ENCODE measurements around the gene PLEKHH2.

Gene PLEKHH2

DNA sequence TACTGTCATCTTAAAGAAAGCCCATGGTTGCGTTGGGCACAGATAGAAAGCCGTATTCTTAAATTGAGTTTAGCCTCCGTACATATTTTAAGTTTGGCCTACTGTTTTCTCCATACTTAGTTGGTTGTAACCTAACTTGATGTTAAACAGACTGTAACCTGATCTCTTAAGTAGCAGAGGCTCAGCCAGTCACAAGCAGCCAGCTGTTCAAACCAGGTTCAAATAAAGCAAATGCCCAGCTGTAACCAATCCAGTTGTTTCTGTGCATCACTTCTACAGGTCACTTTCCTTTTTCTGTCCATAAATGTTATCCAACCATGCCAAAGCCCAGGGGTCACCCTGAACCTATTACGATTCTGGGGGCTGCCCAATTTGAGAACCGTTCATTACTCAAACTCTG is 31.2 kb upstream of the PLEKHH2 start:
- Histone ChIP-seq H3K9ac (ENCODE audit: insufficient read length) (no peak overlapping the region), H3K27ac (no peak overlapping the region), H3K9me3 (ENCODE audit: low read depth, low read length) (no peaks in the 10 kb centered on the region), H3K4me3 (no peak overlapping the region), H3K36me3 (ENCODE audit: insufficient read depth, low read length) (no peaks in the 10 kb centered on the region)
- DNase-seq (ENCODE audit: low read depth, low spot score), result no peak
- TF ChIP-seq POLR2AphosphoS5 (IDR thresholded peaks at IDR 0.05; ENCODE audit: borderline replicate concordance, low read depth, low read length) (no peak), FOXP2 (optimal IDR thresholded peaks at IDR 0.05; ENCODE audit: control extremely low read depth, extremely low read length, insufficient read depth) (no peak), EZH2 (IDR thresholded peaks at IDR 0.05) (no peak)

DNA sequence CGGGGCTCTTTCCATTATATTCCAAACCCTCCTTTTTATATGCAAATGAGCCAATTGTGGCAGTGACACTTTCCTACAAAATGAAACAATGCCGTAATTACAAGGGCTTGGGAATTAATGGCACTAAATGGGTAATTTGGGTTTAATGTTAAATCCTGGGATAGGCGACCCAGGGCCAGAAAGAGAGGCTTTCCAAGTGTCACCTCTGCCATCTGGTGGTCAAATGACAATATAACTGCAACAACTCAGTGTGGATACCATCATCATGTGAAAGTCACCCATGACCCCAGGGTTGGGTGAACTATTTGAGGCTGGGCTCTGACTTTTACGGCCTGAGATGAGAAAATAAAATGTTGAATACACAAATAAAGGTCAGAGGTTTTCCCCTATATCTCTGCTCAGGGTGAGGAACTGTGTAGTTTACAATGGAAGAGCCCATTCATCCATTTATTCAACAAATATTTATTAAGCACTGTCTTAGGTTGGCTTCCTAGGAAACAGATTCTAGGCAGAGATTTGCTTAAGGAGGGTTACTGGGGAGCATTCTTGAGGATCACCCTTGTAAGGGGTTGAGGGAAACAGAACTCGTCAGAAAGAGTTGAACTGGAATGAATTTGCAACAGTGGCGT is 27.7 kb upstream of the PLEKHH2 start:
- DNase-seq (ENCODE audit: low read depth, low spot score), result no peak
- no peak for TF ChIP-seq FOXP2 (optimal IDR thresholded peaks at IDR 0.05; ENCODE audit: control extremely low read depth, extremely low read length, insufficient read depth)
- no peak for TF ChIP-seq POLR2AphosphoS5 (IDR thresholded peaks at IDR 0.05; ENCODE audit: borderline replicate concordance, low read depth, low read length)
- TF ChIP-seq EZH2 (IDR thresholded peaks at IDR 0.05), result no peak
- Histone ChIP-seq H3K36me3 (ENCODE audit: insufficient read depth, low read length) (no peaks in the 10 kb centered on the region), H3K4me3 (no peak overlapping the region), H3K9ac (ENCODE audit: insufficient read length) (no peak overlapping the region), H3K27ac (no peak overlapping the region), H3K9me3 (ENCODE audit: low read depth, low read length) (no peaks in the 10 kb centered on the region)

DNA sequence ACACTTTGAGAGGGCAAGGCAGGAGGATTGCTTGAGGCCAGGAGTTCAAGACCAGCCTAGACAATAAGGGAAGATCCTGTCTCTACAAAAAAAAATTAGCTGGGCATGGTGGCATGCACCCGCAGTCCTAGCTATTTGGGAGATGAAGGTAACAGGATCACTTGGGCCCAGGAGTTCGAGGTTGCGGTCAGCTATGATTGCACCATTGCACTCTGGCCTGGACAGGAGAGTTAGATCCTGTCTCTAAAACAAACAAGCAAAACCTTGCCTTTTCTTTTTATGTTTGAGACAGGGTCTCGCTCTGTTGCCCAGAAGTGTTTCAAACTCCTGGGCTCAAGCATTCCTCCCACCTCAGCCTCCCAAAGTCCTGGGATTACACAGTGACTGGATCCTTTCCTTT is 26.7 kb upstream of the PLEKHH2 start:
- TF ChIP-seq FOXP2 (optimal IDR thresholded peaks at IDR 0.05; ENCODE audit: control extremely low read depth, extremely low read length, insufficient read depth), result no peak
- TF ChIP-seq EZH2 (IDR thresholded peaks at IDR 0.05), result no peak
- TF ChIP-seq POLR2AphosphoS5 (IDR thresholded peaks at IDR 0.05; ENCODE audit: borderline replicate concordance, low read depth, low read length), result no peak
- no peak overlapping the region for H3K27ac ChIP-seq
- no peak for DNase-seq (ENCODE audit: low read depth, low spot score)
- H3K9me3 ChIP-seq (ENCODE audit: low read depth, low read length), result no peaks in the 10 kb centered on the region
- no peak overlapping the region for H3K9ac ChIP-seq (ENCODE audit: insufficient read length)
- no peaks in the 10 kb centered on the region for H3K36me3 ChIP-seq (ENCODE audit: insufficient read depth, low read length)
- H3K4me3 ChIP-seq, result no peak overlapping the region

DNA sequence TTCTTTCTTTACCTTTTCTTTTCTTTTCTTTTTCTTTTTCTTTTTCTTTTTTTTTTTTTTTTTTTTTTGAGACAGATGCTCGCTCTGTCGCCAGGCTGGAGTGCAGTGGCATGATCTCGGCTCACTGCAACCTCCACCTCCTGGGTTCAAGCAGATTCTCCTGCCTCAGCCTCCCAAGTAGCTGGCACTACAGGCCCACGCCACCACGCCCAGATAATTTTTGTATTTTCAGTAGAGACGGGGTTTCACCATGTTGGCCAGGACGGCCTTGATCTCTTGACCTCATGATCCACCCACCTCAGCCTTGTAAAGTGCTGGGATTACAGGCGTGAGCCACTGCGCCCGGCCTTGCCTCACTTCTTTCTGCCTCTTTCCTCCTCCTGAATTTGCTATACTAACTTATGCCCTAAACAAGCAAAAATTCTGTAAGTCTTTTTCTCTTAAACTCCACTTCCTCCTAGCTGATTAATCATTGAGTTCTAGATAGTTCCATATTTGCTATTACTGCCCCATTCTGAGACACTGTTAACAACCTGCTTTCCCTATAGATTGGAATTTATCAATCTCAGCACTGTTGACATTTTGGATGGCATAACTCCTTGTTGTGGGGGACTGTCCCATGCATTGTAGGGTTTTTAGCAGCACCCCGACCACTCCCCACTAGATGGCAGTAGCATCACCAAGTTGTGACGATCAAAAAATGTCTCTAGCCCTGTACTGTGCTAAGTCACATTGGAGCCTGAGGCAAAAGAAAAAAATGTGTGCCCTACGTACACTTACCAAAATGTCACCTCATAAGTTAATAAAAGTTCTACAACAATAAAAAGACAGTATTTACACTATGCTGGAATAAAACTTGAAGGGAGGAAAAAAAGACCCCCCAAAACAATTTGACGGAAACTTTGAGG is 24.8 kb upstream of the PLEKHH2 start:
- no peak overlapping the region for H3K9ac ChIP-seq (ENCODE audit: insufficient read length)
- 0 out of 2 replicates have a peak overlapping the region, but pooled peaks have one; percentile 2 for H3K4me3 ChIP-seq
- no peak for TF ChIP-seq EZH2 (IDR thresholded peaks at IDR 0.05)
- TF ChIP-seq FOXP2 (optimal IDR thresholded peaks at IDR 0.05; ENCODE audit: control extremely low read depth, extremely low read length, insufficient read depth), result no peak
- no peak for TF ChIP-seq POLR2AphosphoS5 (IDR thresholded peaks at IDR 0.05; ENCODE audit: borderline replicate concordance, low read depth, low read length)
- H3K9me3 ChIP-seq (ENCODE audit: low read depth, low read length), result no peaks in the 10 kb centered on the region
- peak; percentile 72 for DNase-seq (ENCODE audit: low read depth, low spot score)
- H3K36me3 ChIP-seq (ENCODE audit: insufficient read depth, low read length), result no peaks in the 10 kb centered on the region
- H3K27ac ChIP-seq, result no peak overlapping the region

DNA sequence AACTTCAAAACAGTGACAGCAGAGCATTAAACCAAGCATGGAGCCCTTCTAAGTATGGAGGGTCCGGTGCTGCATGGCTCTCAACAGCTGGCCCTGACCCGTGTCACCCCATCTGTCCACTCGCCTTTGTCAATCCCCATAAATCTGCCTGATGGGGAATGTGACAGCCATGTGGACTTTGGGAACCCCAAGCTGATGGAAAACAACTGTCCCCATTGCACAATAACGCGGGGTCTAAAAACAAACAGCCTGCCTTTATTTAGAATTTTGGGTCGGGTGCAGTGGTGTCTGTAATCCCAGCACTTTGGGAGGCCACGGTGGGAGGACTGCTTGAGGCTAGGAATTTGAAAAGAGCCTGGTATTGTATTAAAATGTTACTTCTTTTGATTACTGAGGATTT is 24.1 kb upstream of the PLEKHH2 start:
- Histone ChIP-seq H3K9me3 (ENCODE audit: low read depth, low read length) (no peaks in the 10 kb centered on the region), H3K4me3 (0 out of 2 replicates have a peak overlapping the region, but pooled peaks have one; percentile 2), H3K36me3 (ENCODE audit: insufficient read depth, low read length) (no peaks in the 10 kb centered on the region), H3K9ac (ENCODE audit: insufficient read length) (no peak overlapping the region), H3K27ac (no peak overlapping the region)
- TF ChIP-seq FOXP2 (optimal IDR thresholded peaks at IDR 0.05; ENCODE audit: control extremely low read depth, extremely low read length, insufficient read depth), result no peak
- no peak for DNase-seq (ENCODE audit: low read depth, low spot score)

DNA sequence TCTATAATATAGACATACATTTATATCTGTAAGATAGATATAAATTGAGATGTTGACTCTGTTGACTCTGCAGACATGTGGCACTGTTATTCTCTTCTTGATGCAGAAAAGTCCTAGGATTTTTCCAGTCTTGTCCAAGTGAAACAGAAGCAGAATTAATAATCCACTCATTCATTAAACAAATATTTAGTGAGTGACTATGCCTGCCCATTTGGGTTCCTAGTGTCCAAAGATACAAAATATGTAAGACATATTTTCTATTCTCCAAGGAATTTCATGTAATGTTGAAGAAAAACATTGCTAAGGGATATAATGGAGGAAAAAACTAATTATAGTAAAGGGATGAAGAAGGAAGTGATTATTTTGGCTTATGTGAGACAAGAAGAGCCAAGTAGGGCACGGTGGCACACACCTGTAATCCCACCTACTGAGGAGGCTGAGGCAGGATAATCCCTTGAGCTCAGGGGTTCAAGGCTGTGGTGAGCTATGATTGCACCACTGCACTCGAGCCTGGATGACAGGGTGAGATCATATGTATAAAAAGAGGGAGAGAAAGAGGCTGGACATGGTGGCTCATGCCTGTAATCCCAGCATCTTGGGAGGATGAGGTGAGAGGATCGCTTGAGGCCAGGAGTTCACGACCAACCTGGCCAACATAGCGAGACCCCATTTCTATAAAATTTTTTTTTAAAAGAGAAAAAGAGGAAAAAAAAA is 19.9 kb upstream of the PLEKHH2 start:
- TF ChIP-seq POLR2AphosphoS5 (IDR thresholded peaks at IDR 0.05; ENCODE audit: borderline replicate concordance, low read depth, low read length) (no peak), EZH2 (IDR thresholded peaks at IDR 0.05) (no peak), FOXP2 (optimal IDR thresholded peaks at IDR 0.05; ENCODE audit: control extremely low read depth, extremely low read length, insufficient read depth) (no peak)
- no peak overlapping the region for H3K27ac ChIP-seq
- no peaks in the 10 kb centered on the region for H3K36me3 ChIP-seq (ENCODE audit: insufficient read depth, low read length)
- DNase-seq (ENCODE audit: low read depth, low spot score), result no peak
- no peaks in the 10 kb centered on the region for H3K9me3 ChIP-seq (ENCODE audit: low read depth, low read length)
- H3K4me3 ChIP-seq, result no peak overlapping the region
- H3K9ac ChIP-seq (ENCODE audit: insufficient read length), result no peak overlapping the region

DNA sequence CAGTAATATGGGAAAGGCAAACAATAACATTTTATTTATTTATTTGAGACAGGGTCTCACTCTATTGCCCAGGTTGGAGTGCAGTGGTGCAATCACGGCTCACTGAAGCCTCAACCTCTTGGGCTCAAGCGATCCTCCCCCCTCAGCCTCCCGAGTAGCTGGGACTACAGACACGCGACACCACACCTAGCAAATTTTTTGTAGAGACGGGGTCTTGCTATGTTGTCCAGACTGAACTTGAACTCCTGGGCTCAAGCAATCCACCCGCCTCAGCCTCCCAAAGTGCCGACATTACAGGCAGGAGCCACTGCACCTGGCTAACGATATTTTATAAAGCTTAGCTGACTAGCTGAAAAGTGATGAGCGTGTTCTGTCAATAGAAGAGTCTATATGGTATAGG is 17.5 kb upstream of the PLEKHH2 start:
- Histone ChIP-seq H3K36me3 (ENCODE audit: insufficient read depth, low read length) (no peaks in the 10 kb centered on the region), H3K9ac (ENCODE audit: insufficient read length) (no peak overlapping the region), H3K27ac (no peak overlapping the region), H3K9me3 (ENCODE audit: low read depth, low read length) (no peaks in the 10 kb centered on the region), H3K4me3 (no peak overlapping the region)
- no peak for TF ChIP-seq FOXP2 (optimal IDR thresholded peaks at IDR 0.05; ENCODE audit: control extremely low read depth, extremely low read length, insufficient read depth)
- DNase-seq (ENCODE audit: low read depth, low spot score), result no peak

DNA sequence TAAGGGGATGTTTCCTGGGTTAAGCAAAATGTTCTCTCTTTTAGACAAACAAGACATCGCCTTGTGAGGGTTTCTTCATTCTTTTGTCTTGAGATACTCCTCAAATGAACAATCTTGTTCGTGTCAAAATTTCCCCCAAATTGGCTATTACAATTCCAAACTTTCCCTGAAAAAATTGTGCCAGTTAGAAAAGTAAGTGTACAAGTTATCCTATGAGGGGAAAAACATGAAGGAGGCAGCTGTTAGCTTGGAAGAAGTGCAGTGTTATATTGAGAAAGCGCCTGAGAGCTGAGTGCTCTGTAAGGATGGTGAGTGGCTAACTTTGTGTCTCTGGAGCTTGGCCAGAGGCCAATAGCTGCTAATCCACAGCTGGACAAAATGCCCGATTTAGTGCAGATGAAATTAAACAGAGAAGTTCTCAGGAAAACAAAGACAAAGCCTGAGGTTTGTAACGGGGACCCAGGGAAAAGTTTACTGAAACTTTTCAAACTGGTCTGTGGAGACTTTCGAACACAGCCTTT is 14.1 kb upstream of the PLEKHH2 start:
- no peak overlapping the region for H3K4me3 ChIP-seq
- no peak overlapping the region for H3K9ac ChIP-seq (ENCODE audit: insufficient read length)
- H3K27ac ChIP-seq, result no peak overlapping the region
- DNase-seq (ENCODE audit: low read depth, low spot score), result no peak
- H3K36me3 ChIP-seq (ENCODE audit: insufficient read depth, low read length), result no peaks in the 10 kb centered on the region
- no peaks in the 10 kb centered on the region for H3K9me3 ChIP-seq (ENCODE audit: low read depth, low read length)
- TF ChIP-seq FOXP2 (optimal IDR thresholded peaks at IDR 0.05; ENCODE audit: control extremely low read depth, extremely low read length, insufficient read depth) (no peak), POLR2AphosphoS5 (IDR thresholded peaks at IDR 0.05; ENCODE audit: borderline replicate concordance, low read depth, low read length) (no peak), EZH2 (IDR thresholded peaks at IDR 0.05) (no peak)

All from SK-N-MC (cell line).